CD4-positive, alpha-beta T cell treated with Interleukin-6 at 100 ng/mL for 8 hours (primary cell): Measurements from ENCODE around the gene PSD4.

ENCODE experiments used
- DNase-seq: peaks from one replicate; pipeline ENCODE4 v3.0.0-alpha.2; 2020; ENCODE audit warnings: mixed read lengths, low spot score

PSD4 gene

GRCh38 chr2:113167962-113168340, 5.8 kb upstream of the PSD4 start:
- DNase-seq, result no peak

- peak; percentile 68 for DNase-seq
Observed at GRCh38 chr2:113169002-113169530, 4.7 kb upstream of the PSD4 start.

GRCh38 chr2:113169586-113169985, 4.2 kb upstream of the PSD4 start:
- DNase-seq, result no peak

GRCh38 chr2:113171334-113172075, 2.3 kb upstream of the PSD4 start:
- DNase-seq, result no peak

GRCh38 chr2:113172721-113173541, 840 bp upstream of the PSD4 start:
- no peak for DNase-seq

GRCh38 chr2:113174376-113174750, 592 bp downstream of the PSD4 start:
- no peak for DNase-seq

- DNase-seq, result peak; percentile 84
Observed at GRCh38 chr2:113175042-113175628, 1.4 kb downstream of the PSD4 start.

GRCh38 chr2:113175736-113176695, 2.2 kb downstream of the PSD4 start:
- DNase-seq, result peak; percentile 45

- no peak for DNase-seq
Observed at GRCh38 chr2:113176696-113177355, 3.1 kb downstream of the PSD4 start.

GRCh38 chr2:113178069-113178746, 4.4 kb downstream of the PSD4 start:
- DNase-seq, result no peak

GRCh38 chr2:113178891-113179290, 5.1 kb downstream of the PSD4 start:
- DNase-seq, result peak; percentile 35

GRCh38 chr2:113179446-113180045, 5.8 kb downstream of the PSD4 start:
- DNase-seq, result no peak

- no peak for DNase-seq
Observed at GRCh38 chr2:113180131-113180946, 6.6 kb downstream of the PSD4 start.

- peak; percentile 30 for DNase-seq
Observed at GRCh38 chr2:113181258-113182051, 7.7 kb downstream of the PSD4 start.

- no peak for DNase-seq
Observed at GRCh38 chr2:113182471-113183260, 8.9 kb downstream of the PSD4 start.

GRCh38 chr2:113183264-113183663, 9.5 kb downstream of the PSD4 start:
- no peak for DNase-seq

- DNase-seq, result no peak
Observed at GRCh38 chr2:113183703-113184102, 9.9 kb downstream of the PSD4 start.
